HepG2 (cell line): Measurements from ENCODE around the gene HAUS1. TPM values are rescaled to one million over a fixed set of nuclear protein-coding genes. Genes with fewer than 3 reads are reported as not detected.
A peak's percentile ranks its signal among the peaks of the same experiment; 100 is the strongest.

Source experiments
- ATAC-seq: fragments of 200-7000 bp; cut with Tn5 transposase; 3 replicates; pipeline ENCODE4 v1.9.1; 2020; ENCODE audit warnings: mild to moderate bottlenecking, moderate library complexity
- BruUV-seq: library from RNA; stranded (reverse); fragments of 400-500 nt; replicated peaks from 2 replicates; lab custom pipeline; 2021; lab: Mats Ljungman, UMichigan
- CTCF ChIA-PET: fragments of 300-600 bp; formaldehyde crosslinking; extraction: SDS; loops from one replicate; lab custom pipeline; 2021; ENCODE audit warnings: low total read pairs, inconsistent platforms, low intra/inter-chr PET ratio; lab: Yijun Ruan, JAX
- POLR2A ChIA-PET: fragments of 350-600 bp; sonication (Branson Sonifier 250); formaldehyde crosslinking; loops from one replicate; lab custom pipeline; 2020; ENCODE audit warnings: antibody characterized with exemption, inconsistent platforms; lab: Yijun Ruan, JAX
- DNase-seq: peaks from one replicate; pipeline ENCODE4 v3.0.0-alpha.2; 2015; ENCODE audit warnings: low spot score
- FAIRE-seq: peaks from 3 replicates; lab custom pipeline; 2011; peaks lifted over from hg19 to GRCh38; lab: Jason Lieb, UNC
- H2AFZ ChIP-seq: one replicate; pipeline ENCODE4 v1.6.1; 2011; ENCODE audit warnings: low read length, inconsistent platforms
- H3K27ac ChIP-seq: fragments of 300-600 bp; 3 replicates; pipeline ENCODE4 v1.8.0; 2011; ENCODE audit warnings: mixed run types, mild to moderate bottlenecking, mixed read lengths, low read length, inconsistent platforms; ENCODE audit not compliant: insufficient read depth; ENCODE audit errors: extremely low read length
- H3K27me3 ChIP-seq, 2 experiments: fragments of 200-600 bp in 1 of 2; 2 replicates in 1 of 2; 3 replicates in 1 of 2; pipeline versions ENCODE4 v1.6.0 to v1.8.0; 2011; ENCODE audit warnings: low read length in 2 of 2, mild to moderate bottlenecking in 2 of 2, moderate library complexity in 2 of 2, inconsistent platforms in 1 of 2; ENCODE audit not compliant: insufficient read depth in 2 of 2, control insufficient read depth in 1 of 2
- H3K36me3 ChIP-seq, 2 experiments: fragments of 200-600 bp in 1 of 2; replicated peaks in 1 of 2; 2 replicates in 1 of 2; 3 replicates in 1 of 2; pipeline versions ENCODE4 v1.5.1 to v1.8.0; 2011; ENCODE audit warnings: low read length in 2 of 2, inconsistent platforms in 1 of 2; ENCODE audit not compliant: insufficient read depth in 2 of 2, control insufficient read depth in 1 of 2
- H3K4me1 ChIP-seq: 2 replicates; pipeline ENCODE4 v1.5.1; 2012; ENCODE audit warnings: low read length, inconsistent platforms; ENCODE audit not compliant: insufficient read depth
- H3K4me2 ChIP-seq: 2 replicates; pipeline ENCODE4 v1.6.0; 2011; ENCODE audit warnings: low read depth, low read length, inconsistent platforms
- H3K4me3 ChIP-seq, 3 experiments: fragments of 200-600 bp in 1 of 3; sonication (generic), shearing (Covaris generic) in 1 of 3; replicated peaks in 1 of 3; 2 replicates each; pipeline ENCODE4 v1.5.1; 2011 to 2016; ENCODE audit warnings: low read length in 3 of 3, inconsistent platforms in 2 of 3, low read depth in 2 of 3, mild to moderate bottlenecking in 2 of 3, control low read depth in 1 of 3, mixed read lengths in 1 of 3; ENCODE audit not compliant: insufficient read depth in 1 of 3
- H3K79me2 ChIP-seq: one replicate; pipeline ENCODE4 v1.6.1; 2011; ENCODE audit warnings: low read length, inconsistent platforms; ENCODE audit not compliant: insufficient read depth
- H3K9ac ChIP-seq: 2 replicates; pipeline ENCODE4 v1.6.0; 2011; ENCODE audit warnings: mild to moderate bottlenecking, low read depth, low read length, inconsistent platforms; ENCODE audit not compliant: insufficient read depth
- H3K9me3 ChIP-seq: 2 replicates; pipeline ENCODE4 v1.5.1; 2012; ENCODE audit warnings: mild to moderate bottlenecking, low read length
- H4K20me1 ChIP-seq: 2 replicates; pipeline ENCODE4 v1.6.0; 2011; ENCODE audit warnings: inconsistent platforms, mild to moderate bottlenecking, low read length, moderate library complexity; ENCODE audit not compliant: insufficient read depth
- BCL3 ChIP-seq: sonication (generic); formaldehyde crosslinking; IDR thresholded peaks from 2 replicates; pipeline ENCODE4 v1.5.1; 2020; ENCODE audit warnings: mild to moderate bottlenecking, missing genetic modification reagents, moderate library complexity
- GATAD1 ChIP-seq: IDR thresholded peaks from 2 replicates; pipeline ENCODE4 v1.6.1; 2016; ENCODE audit warnings: missing genetic modification reagents, missing compliant biosample characterization
- GRHL1 ChIP-seq: sonication (generic); formaldehyde crosslinking; conservative IDR thresholded peaks from 2 replicates; pipeline ENCODE4 v1.8.0; 2022; ENCODE audit warnings: missing genetic modification reagents
- MYNN ChIP-seq: sonication (generic); formaldehyde crosslinking; IDR thresholded peaks from 2 replicates; pipeline ENCODE4 v1.4.0; 2020; ENCODE audit warnings: mild to moderate bottlenecking, low read depth, missing genetic modification reagents
- NR0B2 ChIP-seq: sonication (generic); formaldehyde crosslinking; IDR thresholded peaks from 2 replicates; pipeline ENCODE4 v1.4.0; 2020; ENCODE audit warnings: mild to moderate bottlenecking, missing genetic modification reagents
- POLR2AphosphoS5 ChIP-seq: IDR thresholded peaks from 2 replicates; pipeline ENCODE4 v1.6.1; 2012; ENCODE audit warnings: low read depth, low read length
- RBFOX2 ChIP-seq: fragments of 200-400 bp; formaldehyde crosslinking; IDR thresholded peaks from 2 replicates; pipeline ENCODE4 v1.6.1; 2017; ENCODE audit warnings: low read depth, mild to moderate bottlenecking, low read length
- ZFP37 ChIP-seq: sonication (generic); formaldehyde crosslinking; IDR thresholded peaks from 2 replicates; pipeline ENCODE4 v1.4.0; 2020; ENCODE audit warnings: missing genetic modification reagents, borderline replicate concordance
- ZSCAN12 ChIP-seq: sonication (generic); formaldehyde crosslinking; IDR thresholded peaks from 2 replicates; pipeline ENCODE4 v1.9.0; 2021; ENCODE audit warnings: mild to moderate bottlenecking, missing genetic modification reagents
- WGBS: methylation state at CpG from one replicate; pipeline ENCODE4 v1.1.6; 2017; ENCODE audit warnings: low lambda C conversion rate; 5-methylcytosine and 5-hydroxymethylcytosine counted together
- in situ Hi-C: cut with HindIII; loops from 2 replicates; pipeline ENCODE4 v1.10.0; 2017; ENCODE audit warnings: low pct_unique_long_range_greater_than_20kb; ENCODE audit not compliant: extremely low pct_ligation_motif_present
- intact Hi-C: fragments of 100-400 bp; cut with micrococcal nuclease; formaldehyde crosslinking; loops from one replicate; pipeline ENCODE4 v1.10.0; 2022; ENCODE audit not compliant: unreplicated experiment
- polyA plus RNA-seq, 8 experiments: library from polyadenylated mRNA; depleted of rRNA in 3 of 8; stranded (reverse) in 7 of 8; unstranded in 1 of 8; fragments of >200 nt; fragmentation: Illumina TruSeq in 4 of 8; extraction: Trizol in 4 of 8; gene quantifications; 2 replicates each; pipeline versions ENCODE4 v1.2.1 to v1.2.3, GENCODE V29; 2011 to 2016; ENCODE audit warnings: low read depth in 4 of 8, missing spikeins in 1 of 8, mixed read lengths in 1 of 8; ENCODE audit not compliant: insufficient read depth in 1 of 8
- total RNA-seq, 5 experiments: library from RNA; depleted of rRNA; stranded (reverse); fragments of >200 nt; fragmentation: Illumina TruSeq; extraction: Trizol; gene quantifications; 2 replicates each; pipeline ENCODE4 v1.2.3, GENCODE V29; 2016; ENCODE audit warnings: low read depth in 1 of 5

HAUS1 gene
- total and polyA plus RNA-seq, 2 of the 13 experiments (the other 11 are each of a cell fraction or from before 2014, with no cell fraction given): 20.6 to 59.2 TPM

- no peak for TF ChIP-seq GRHL1 (CRISPR knock-in tag)
- TF ChIP-seq ZFP37 (CRISPR knock-in tag): no peak
- no peak for TF ChIP-seq MYNN (CRISPR knock-in tag)
- TF ChIP-seq BCL3 (CRISPR knock-in tag): no peak
- no peak for TF ChIP-seq GATAD1 (CRISPR knock-in tag)
- TF ChIP-seq NR0B2 (CRISPR knock-in tag): no peak
Measured at GRCh38 chr18:46079336-46079735, 24.8 kb upstream of the HAUS1 start (continued).

- no peak overlapping the region for H3K27ac ChIP-seq
- intact Hi-C loops: no loop called here
- H3K4me3 ChIP-seq: no peak overlapping the region
- H3K4me2 ChIP-seq: no peak overlapping the region
- H2AFZ ChIP-seq: no peak overlapping the region
- no peaks in the 10 kb centered on the region for H3K9me3 ChIP-seq
- H3K36me3 ChIP-seq: peaks cover 6 to 41% of the 10 kb centered on the region in 2 experiments
- in situ Hi-C loops: no loop called here
- FAIRE-seq (no peak), DNase-seq (no peak), ATAC-seq (no peak)
- no peaks in the 10 kb centered on the region for H3K79me2 ChIP-seq
- no peaks in the 10 kb centered on the region for H3K27me3 ChIP-seq
- TF ChIP-seq POLR2AphosphoS5: 0 out of 2 replicates have a peak, but pooled peaks have one; percentile 18
- no peak for TF ChIP-seq ZSCAN12 (CRISPR knock-in tag)
- 0 out of 2 replicates have a peak, but pooled peaks have one; percentile 37 for TF ChIP-seq RBFOX2
- no peaks in the 10 kb centered on the region for H3K4me1 ChIP-seq
- BruUV-seq: no TSS peak
- 92% methylated on average over 1 of the region's 1 CpG for WGBS
- H4K20me1 ChIP-seq: no peaks in the 10 kb centered on the region
- CTCF ChIA-PET: no interaction called here
- POLR2A ChIA-PET: no interaction called here
- no peak overlapping the region for H3K9ac ChIP-seq
Measured at GRCh38 chr18:46080156-46080555, 24.0 kb upstream of the HAUS1 start.
